Measurements from ENCODE around the gene RGS17.
A peak's percentile ranks its signal among the peaks of the same experiment; 100 is the strongest.

Gene RGS17

GRCh38 chr6:153086225-153086990 lies 44.7 kb downstream of the RGS17 start:
- DNase-seq (ENCODE audit: low spot score) (no peak), FAIRE-seq (no peak)

GRCh38 chr6:153085239-153085638 lies 45.8 kb downstream of the RGS17 start:
- DNase-seq (ENCODE audit: low spot score): no peak
- FAIRE-seq: no peak

GRCh38 chr6:153084393-153084792 lies 46.7 kb downstream of the RGS17 start:
- no peak for FAIRE-seq
- no peak for DNase-seq (ENCODE audit: low spot score)

- FAIRE-seq: no peak
- no peak for DNase-seq (ENCODE audit: low spot score)
Measured at GRCh38 chr6:153083869-153084268, 47.2 kb downstream of the RGS17 start.

- FAIRE-seq (no peak), DNase-seq (ENCODE audit: low spot score) (no peak)
Measured at GRCh38 chr6:153081914-153082313, 49.2 kb downstream of the RGS17 start.

GRCh38 chr6:153076431-153076830 lies 54.7 kb downstream of the RGS17 start:
- no peak for FAIRE-seq
- no peak for DNase-seq (ENCODE audit: low spot score)

- no peak for FAIRE-seq
- no peak for DNase-seq (ENCODE audit: low spot score)
Measured at GRCh38 chr6:153074761-153075160, 56.3 kb downstream of the RGS17 start.

GRCh38 chr6:153073841-153074240 lies 57.2 kb downstream of the RGS17 start:
- no peak for FAIRE-seq
- no peak for DNase-seq (ENCODE audit: low spot score)

GRCh38 chr6:153070756-153071155 lies 60.3 kb downstream of the RGS17 start:
- DNase-seq (ENCODE audit: low spot score) (no peak), FAIRE-seq (peak; percentile 20)

GRCh38 chr6:153069897-153070296 lies 61.2 kb downstream of the RGS17 start:
- FAIRE-seq (no peak), DNase-seq (ENCODE audit: low spot score) (no peak)

- DNase-seq (ENCODE audit: low spot score): no peak
- no peak for FAIRE-seq
Measured at GRCh38 chr6:153065222-153065621, 65.9 kb downstream of the RGS17 start.

GRCh38 chr6:153063936-153064335 lies 67.1 kb downstream of the RGS17 start:
- FAIRE-seq (no peak), DNase-seq (ENCODE audit: low spot score) (no peak)

GRCh38 chr6:153062516-153062915 lies 68.6 kb downstream of the RGS17 start:
- DNase-seq (ENCODE audit: low spot score) (no peak), FAIRE-seq (no peak)

- FAIRE-seq (no peak), DNase-seq (ENCODE audit: low spot score) (no peak)
Measured at GRCh38 chr6:153059757-153060156, 71.3 kb downstream of the RGS17 start.

- FAIRE-seq (no peak), DNase-seq (ENCODE audit: low spot score) (no peak)
Measured at GRCh38 chr6:153059311-153059710, 71.8 kb downstream of the RGS17 start.

GRCh38 chr6:153058909-153059308 lies 72.2 kb downstream of the RGS17 start:
- FAIRE-seq (no peak), DNase-seq (ENCODE audit: low spot score) (no peak)

GRCh38 chr6:153058291-153058690 lies 72.8 kb downstream of the RGS17 start:
- FAIRE-seq (no peak), DNase-seq (ENCODE audit: low spot score) (no peak)

GRCh38 chr6:153056308-153056707 lies 74.8 kb downstream of the RGS17 start:
- no peak for DNase-seq (ENCODE audit: low spot score)

GRCh38 chr6:153051801-153052200 lies 79.3 kb downstream of the RGS17 start:
- DNase-seq (ENCODE audit: low spot score) (no peak), FAIRE-seq (no peak)

More at GRCh38 chr6:153056308-153056707, 74.8 kb downstream of the RGS17 start:
- FAIRE-seq: no peak

- DNase-seq (ENCODE audit: low spot score): no peak
- no peak for FAIRE-seq
Measured at GRCh38 chr6:153048631-153049030, 82.5 kb downstream of the RGS17 start.

- DNase-seq (ENCODE audit: low spot score) (no peak), FAIRE-seq (no peak)
Measured at GRCh38 chr6:153047386-153047785, 83.7 kb downstream of the RGS17 start.

GRCh38 chr6:153045271-153045670 lies 85.8 kb downstream of the RGS17 start:
- no peak for FAIRE-seq
- DNase-seq (ENCODE audit: low spot score): no peak

- no peak for DNase-seq (ENCODE audit: low spot score)
- no peak for FAIRE-seq
Measured at GRCh38 chr6:153044295-153044694, 86.8 kb downstream of the RGS17 start.

- DNase-seq (ENCODE audit: low spot score) (no peak), FAIRE-seq (no peak)
Measured at GRCh38 chr6:153043719-153044118, 87.4 kb downstream of the RGS17 start.

All from urothelium cell line (cell line).